ENCODE data around the gene DPP6.
"Not testable (repeated sequence)": the region's sequence is repeated elsewhere in the genome, so short reads cannot be mapped to it uniquely, and the experiment has no call there.

- TF ChIP-seq, protein P1, sequence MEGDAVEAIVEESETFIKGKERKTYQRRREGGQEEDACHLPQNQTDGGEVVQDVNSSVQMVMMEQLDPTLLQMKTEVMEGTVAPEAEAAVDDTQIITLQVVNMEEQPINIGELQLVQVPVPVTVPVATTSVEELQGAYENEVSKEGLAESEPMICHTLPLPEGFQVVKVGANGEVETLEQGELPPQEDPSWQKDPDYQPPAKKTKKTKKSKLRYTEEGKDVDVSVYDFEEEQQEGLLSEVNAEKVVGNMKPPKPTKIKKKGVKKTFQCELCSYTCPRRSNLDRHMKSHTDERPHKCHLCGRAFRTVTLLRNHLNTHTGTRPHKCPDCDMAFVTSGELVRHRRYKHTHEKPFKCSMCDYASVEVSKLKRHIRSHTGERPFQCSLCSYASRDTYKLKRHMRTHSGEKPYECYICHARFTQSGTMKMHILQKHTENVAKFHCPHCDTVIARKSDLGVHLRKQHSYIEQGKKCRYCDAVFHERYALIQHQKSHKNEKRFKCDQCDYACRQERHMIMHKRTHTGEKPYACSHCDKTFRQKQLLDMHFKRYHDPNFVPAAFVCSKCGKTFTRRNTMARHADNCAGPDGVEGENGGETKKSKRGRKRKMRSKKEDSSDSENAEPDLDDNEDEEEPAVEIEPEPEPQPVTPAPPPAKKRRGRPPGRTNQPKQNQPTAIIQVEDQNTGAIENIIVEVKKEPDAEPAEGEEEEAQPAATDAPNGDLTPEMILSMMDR (IDR thresholded peaks at IDR 0.05), result not testable (repeated sequence)
- TF ChIP-seq POLR2A (IDR thresholded peaks at IDR 0.05), result not testable (repeated sequence)
Observed at GRCh38 chr7:154087037-154087725, 35.0 kb downstream of the DPP6 start.

Measured in Peyer's patch (tissue), 4 donors.